GM06990 (cell line): Measurements from ENCODE around the gene SFXN2.
"Not testable (repeated sequence)": the region's sequence is repeated elsewhere in the genome, so short reads cannot be mapped to it uniquely, and the experiment has no call there.

Experiments
- DNase-seq: peaks from one replicate; pipeline ENCODE4 v3.0.0-alpha.2; 2011; ENCODE audit not compliant: insufficient read length; ENCODE audit errors: extremely low read depth
- H3K27me3 ChIP-seq: replicated peaks from 2 replicates; pipeline ENCODE4 v1.6.0; 2011; ENCODE audit warnings: low read length; ENCODE audit not compliant: control insufficient read depth, insufficient read depth
- H3K36me3 ChIP-seq: 2 replicates; pipeline ENCODE4 v1.5.1; 2011; ENCODE audit warnings: low read length; ENCODE audit not compliant: control insufficient read depth, insufficient read depth
- H3K4me3 ChIP-seq: replicated peaks from 2 replicates; pipeline ENCODE4 v1.5.1; 2011; ENCODE audit warnings: low read depth, mild to moderate bottlenecking, control low read depth, low read length
- TF ChIP-seq, protein P1 (sequence below): IDR thresholded peaks from 2 replicates; pipeline ENCODE4 v1.5.1; 2011; ENCODE audit warnings: low read length, control low read depth, mild to moderate bottlenecking, inconsistent platforms; ENCODE audit not compliant: insufficient read depth, poor library complexity, severe bottlenecking

The SFXN2 gene, protein sequence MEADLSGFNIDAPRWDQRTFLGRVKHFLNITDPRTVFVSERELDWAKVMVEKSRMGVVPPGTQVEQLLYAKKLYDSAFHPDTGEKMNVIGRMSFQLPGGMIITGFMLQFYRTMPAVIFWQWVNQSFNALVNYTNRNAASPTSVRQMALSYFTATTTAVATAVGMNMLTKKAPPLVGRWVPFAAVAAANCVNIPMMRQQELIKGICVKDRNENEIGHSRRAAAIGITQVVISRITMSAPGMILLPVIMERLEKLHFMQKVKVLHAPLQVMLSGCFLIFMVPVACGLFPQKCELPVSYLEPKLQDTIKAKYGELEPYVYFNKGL

DNA sequence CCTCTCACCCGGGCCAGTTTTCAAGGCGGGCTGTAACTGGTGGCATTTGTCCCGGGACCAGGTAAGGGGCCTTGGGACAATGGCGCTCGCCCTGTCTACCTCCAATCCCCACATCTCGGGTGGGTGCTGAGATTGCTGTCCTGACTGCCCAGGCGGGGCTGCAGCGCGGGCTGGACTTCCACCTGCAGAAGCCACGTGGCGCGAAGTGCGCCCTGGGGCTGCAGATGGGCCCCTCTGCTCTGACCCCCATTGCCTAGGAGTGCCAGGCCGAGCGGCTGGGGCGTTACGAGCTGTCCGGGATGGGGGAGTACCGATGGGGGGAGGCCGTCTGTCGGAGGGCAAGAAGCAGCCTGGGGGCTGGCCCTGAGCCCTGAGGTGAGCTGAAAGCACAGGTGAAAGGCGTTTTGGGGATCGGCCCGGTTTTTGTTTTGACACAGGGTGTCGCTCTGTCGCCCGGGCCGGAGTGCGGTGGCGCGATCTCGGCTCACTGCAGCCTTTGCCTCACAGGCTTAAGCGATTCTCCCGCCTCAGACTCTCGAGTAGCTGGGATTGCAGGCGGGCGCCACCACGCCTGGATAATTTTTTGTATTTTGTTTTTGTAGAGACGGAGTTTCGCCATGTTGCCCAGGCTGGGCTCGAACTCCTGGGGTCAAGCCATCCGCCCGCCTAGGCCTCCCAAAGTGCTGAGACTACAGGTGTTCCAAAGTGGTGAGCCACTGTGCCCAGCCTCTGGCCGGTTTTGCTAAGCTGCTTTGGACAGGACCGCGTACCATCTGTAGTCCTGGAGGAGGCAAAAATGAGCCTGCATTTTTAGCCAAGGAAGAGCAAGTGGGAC lies at the start of gene SFXN2:
Gene SFXN2 (plus strand): TSS at position 16 of the 835 bp plus-strand sequence. CDS start 12,001 bp downstream, outside the sequence.
- TF ChIP-seq, protein P1, sequence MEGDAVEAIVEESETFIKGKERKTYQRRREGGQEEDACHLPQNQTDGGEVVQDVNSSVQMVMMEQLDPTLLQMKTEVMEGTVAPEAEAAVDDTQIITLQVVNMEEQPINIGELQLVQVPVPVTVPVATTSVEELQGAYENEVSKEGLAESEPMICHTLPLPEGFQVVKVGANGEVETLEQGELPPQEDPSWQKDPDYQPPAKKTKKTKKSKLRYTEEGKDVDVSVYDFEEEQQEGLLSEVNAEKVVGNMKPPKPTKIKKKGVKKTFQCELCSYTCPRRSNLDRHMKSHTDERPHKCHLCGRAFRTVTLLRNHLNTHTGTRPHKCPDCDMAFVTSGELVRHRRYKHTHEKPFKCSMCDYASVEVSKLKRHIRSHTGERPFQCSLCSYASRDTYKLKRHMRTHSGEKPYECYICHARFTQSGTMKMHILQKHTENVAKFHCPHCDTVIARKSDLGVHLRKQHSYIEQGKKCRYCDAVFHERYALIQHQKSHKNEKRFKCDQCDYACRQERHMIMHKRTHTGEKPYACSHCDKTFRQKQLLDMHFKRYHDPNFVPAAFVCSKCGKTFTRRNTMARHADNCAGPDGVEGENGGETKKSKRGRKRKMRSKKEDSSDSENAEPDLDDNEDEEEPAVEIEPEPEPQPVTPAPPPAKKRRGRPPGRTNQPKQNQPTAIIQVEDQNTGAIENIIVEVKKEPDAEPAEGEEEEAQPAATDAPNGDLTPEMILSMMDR = peak; percentile 46
- Histone ChIP-seq H3K27me3 (no peaks in the 10 kb centered on the region), H3K36me3 (peaks cover 2% of the 10 kb centered on the region; the same call in 1 of the 2 replicates), H3K4me3 (peak within 1 kb of the TSS; percentile 92)
- DNase-seq = no peak

DNA sequence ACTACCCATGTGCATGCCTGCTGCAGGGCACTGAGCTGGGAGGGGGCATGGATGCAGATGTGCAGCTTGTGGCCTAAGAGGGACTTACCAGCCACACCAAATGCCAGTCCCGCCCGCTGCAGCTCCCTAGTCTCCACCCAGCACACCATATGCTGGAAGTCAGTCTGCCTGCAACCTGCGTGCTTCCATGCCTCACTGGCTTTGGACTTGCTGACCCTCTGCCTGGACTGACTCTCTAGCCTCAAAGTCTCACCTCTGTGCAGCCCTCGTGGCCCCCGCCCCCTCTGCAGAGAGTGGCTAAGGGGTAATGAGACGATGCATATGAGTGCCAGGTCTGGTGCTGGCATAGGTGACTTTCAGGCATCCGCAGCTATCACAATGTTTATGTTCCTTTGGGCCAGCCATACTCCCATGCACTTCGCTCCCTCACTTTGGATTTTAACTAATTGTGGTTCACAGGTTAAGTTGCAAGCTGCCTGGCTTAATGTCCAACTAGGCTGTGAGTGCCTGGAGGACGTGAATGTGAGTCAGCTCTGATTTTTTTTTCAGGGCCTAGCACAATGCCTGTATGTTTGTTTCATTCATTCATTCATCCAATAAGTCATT lies 48.4 kb upstream of the SFXN2 start:
- Histone ChIP-seq H3K27me3 (no peaks in the 10 kb centered on the region), H3K36me3 (no peaks in the 10 kb centered on the region), H3K4me3 (no peak overlapping the region)
- TF ChIP-seq, protein P1 = no peak
- DNase-seq = no peak

DNA sequence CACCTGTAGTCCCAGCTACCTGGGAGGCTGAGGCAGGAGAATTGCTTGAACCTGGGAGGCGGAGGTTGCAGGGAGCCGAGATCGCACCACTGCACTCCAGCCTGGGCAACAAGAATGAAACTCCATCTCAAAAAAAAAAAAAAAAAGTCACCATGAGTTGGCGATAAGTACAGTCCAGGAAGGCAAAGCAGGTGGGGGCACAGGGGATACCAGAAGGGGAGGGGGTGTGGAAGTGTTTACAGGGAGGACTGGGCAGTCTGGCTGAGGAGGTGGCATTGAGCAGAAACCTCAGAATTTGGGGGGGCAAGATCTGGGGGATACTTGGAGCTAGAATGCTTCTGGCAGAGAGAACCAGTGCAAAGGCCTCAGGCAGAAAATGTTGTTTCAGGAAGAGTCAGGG lies 47.0 kb upstream of the SFXN2 start:
- not testable (repeated sequence) for DNase-seq, H3K36me3 ChIP-seq, H3K27me3 ChIP-seq, H3K4me3 ChIP-seq

DNA sequence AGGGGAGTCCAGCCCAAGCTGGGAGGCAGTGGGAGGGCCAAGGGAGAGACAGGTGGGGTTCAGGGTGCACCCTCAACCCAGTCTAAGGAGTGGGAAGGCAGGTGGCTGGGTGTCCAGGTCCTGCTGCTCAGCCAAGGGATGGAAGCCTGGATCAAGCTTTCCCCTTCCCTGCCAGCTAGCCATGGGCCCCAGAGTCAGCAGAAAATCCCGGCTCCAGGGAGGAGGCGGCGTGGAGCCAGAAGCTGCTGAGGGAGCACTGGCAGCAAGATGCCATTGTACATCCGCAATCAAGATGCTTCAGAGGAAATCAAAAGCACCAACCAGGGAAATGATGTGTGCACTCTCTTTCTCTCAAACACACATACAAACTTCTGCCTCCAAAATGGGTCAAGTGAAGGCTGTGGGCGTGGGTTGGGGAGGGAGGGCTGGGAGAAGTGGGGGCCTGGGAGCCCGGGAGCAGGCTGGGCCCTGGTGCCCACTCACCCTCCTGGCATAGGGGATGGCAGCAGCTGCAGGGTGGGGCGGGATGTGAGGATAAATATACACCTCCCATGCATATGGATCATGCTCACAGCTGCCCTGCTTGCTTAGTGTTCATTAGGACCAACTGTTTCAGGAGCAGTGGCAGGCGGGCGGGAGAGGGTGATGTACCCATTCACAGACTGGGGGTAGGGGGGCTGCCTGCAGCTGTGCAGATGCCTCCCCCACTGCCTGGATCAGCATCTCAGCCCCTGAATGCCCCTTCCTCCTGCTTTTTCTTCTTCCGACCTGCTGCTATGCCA lies 45.9 kb upstream of the SFXN2 start:
- Histone ChIP-seq H3K4me3 (no peak overlapping the region), H3K36me3 (no peaks in the 10 kb centered on the region), H3K27me3 (no peaks in the 10 kb centered on the region)
- no peak for DNase-seq
- TF ChIP-seq, protein P1 = no peak

DNA sequence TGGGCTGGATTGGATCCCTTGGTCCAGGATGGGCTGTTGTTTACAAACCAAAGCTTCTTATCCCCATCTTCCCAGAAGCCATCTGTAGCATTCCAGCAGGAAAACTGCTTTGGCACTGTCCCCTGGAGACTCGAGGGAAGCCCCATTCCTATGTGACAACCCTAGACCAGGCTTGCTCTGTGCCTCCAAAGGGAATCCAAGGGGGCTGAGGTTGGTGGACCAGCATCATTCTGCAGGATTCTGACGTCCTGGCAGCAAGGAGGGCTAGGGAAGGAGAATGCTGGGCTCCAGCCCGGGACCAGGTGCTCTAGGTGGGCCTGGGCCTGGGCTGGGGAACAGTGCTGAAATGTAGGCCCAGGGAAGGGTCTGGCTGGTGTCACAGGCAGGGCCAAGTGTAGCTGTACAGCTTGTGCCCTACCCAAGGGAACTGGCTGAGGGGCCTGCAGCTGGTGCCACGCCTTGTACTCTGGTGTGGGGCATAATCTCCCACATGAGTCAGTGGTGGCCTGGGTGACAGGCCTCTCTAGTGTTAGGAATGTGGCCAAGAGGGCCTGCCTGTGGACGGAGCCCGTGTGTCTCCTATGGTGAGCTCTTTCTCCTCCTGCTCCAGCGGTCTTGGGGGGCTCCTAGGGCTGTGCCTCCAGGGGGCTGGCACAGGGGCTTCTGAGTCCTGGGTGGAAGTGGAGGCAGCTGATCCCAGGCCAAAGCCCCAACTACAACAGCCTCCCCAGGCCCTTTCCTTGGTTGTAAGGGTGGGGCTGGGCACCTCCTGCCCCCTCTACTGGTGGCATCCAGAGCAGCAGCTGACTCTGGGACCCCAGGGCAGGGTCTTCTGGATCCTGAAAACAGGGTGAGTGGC lies 45.0 kb upstream of the SFXN2 start:
- no peak overlapping the region for H3K4me3 ChIP-seq
- no peaks in the 10 kb centered on the region for H3K27me3 ChIP-seq
- DNase-seq = no peak
- no peaks in the 10 kb centered on the region for H3K36me3 ChIP-seq
- TF ChIP-seq, protein P1 = peak; percentile 79
